MM.1S (cell line): Measurements from ENCODE around the gene TRIM52.
"Not testable (repeated sequence)": the region's sequence is repeated elsewhere in the genome, so short reads cannot be mapped to it uniquely, and the experiment has no call there.

Experiments
- DNase-seq: peaks from one replicate; pipeline ENCODE4 v3.0.0-alpha.2; 2015
- H2AFZ ChIP-seq: fragments of 300-600 bp; sonication (generic); 2 replicates; pipeline ENCODE4 v1.6.0; 2016; ENCODE audit warnings: antibody characterized with exemption, low read length
- H3F3A ChIP-seq: fragments of 300-600 bp; sonication (generic); 2 replicates; pipeline ENCODE4 v1.6.1; 2016; ENCODE audit warnings: mild to moderate bottlenecking, antibody characterized with exemption, low read length, moderate library complexity, mixed read lengths; ENCODE audit not compliant: insufficient read depth
- H3K27ac ChIP-seq: fragments of 300-600 bp; sonication (generic); 2 replicates; pipeline ENCODE4 v1.5.1; 2016; ENCODE audit warnings: mild to moderate bottlenecking, low read length
- H3K27me3 ChIP-seq: fragments of 300-600 bp; sonication (generic); replicated peaks from 2 replicates; pipeline ENCODE4 v1.6.0; 2016; ENCODE audit warnings: low read length; ENCODE audit not compliant: insufficient read depth
- H3K36me3 ChIP-seq: fragments of 300-600 bp; sonication (generic); replicated peaks from 2 replicates; pipeline ENCODE4 v1.6.1; 2016; ENCODE audit warnings: mild to moderate bottlenecking, low read length, mixed read lengths; ENCODE audit not compliant: insufficient read depth
- H3K4me1 ChIP-seq: fragments of 300-600 bp; sonication (generic); 2 replicates; pipeline ENCODE4 v1.6.1; 2016; ENCODE audit warnings: low read length, mixed read lengths
- H3K4me2 ChIP-seq: fragments of 300-600 bp; sonication (generic); 2 replicates; pipeline ENCODE4 v1.6.0; 2016; ENCODE audit warnings: low read depth, low read length
- H3K4me3 ChIP-seq: fragments of 300-600 bp; sonication (generic); 2 replicates; pipeline ENCODE4 v1.5.1; 2016; ENCODE audit warnings: low read length, mixed read lengths
- H3K79me2 ChIP-seq: fragments of 300-600 bp; sonication (generic); 2 replicates; pipeline ENCODE4 v1.6.1; 2016; ENCODE audit warnings: mixed run types, low read length, mixed read lengths
- H3K9ac ChIP-seq: fragments of 300-600 bp; sonication (generic); 2 replicates; pipeline ENCODE4 v1.6.1; 2016; ENCODE audit warnings: low read length, mixed read lengths
- H3K9me2 ChIP-seq: fragments of 300-600 bp; sonication (generic); replicated peaks from 2 replicates; pipeline ENCODE4 v1.6.1; 2016; ENCODE audit warnings: mild to moderate bottlenecking, low read length, mixed read lengths; ENCODE audit not compliant: insufficient read depth
- H3K9me3 ChIP-seq: fragments of 300-600 bp; sonication (generic); replicated peaks from 2 replicates; pipeline ENCODE4 v1.6.1; 2016; ENCODE audit warnings: mild to moderate bottlenecking, low read length, mixed read lengths; ENCODE audit not compliant: insufficient read depth
- H4K20me1 ChIP-seq: fragments of 300-600 bp; sonication (generic); 2 replicates; pipeline ENCODE4 v1.6.1; 2016; ENCODE audit warnings: mild to moderate bottlenecking, low read length, moderate library complexity, mixed read lengths; ENCODE audit not compliant: insufficient read depth
- EZH2 ChIP-seq: fragments of 300-600 bp; sonication (generic); optimal IDR thresholded peaks from 2 replicates; pipeline ENCODE3; 2017; ENCODE audit warnings: low read depth, mild to moderate bottlenecking, antibody characterized with exemption, low read length, mixed read lengths
- EZH2phosphoT487 ChIP-seq: fragments of 300-600 bp; sonication (generic); IDR thresholded peaks from 2 replicates; pipeline ENCODE4 v1.6.1; 2018; ENCODE audit warnings: antibody characterized with exemption, low read length
- TF ChIP-seq, protein P1 (sequence below): fragments of 300-600 bp; sonication (generic); IDR thresholded peaks from 2 replicates; pipeline ENCODE4 v1.5.1; 2016; ENCODE audit warnings: antibody characterized with exemption, low read length, mixed read lengths

Gene TRIM52

DNA sequence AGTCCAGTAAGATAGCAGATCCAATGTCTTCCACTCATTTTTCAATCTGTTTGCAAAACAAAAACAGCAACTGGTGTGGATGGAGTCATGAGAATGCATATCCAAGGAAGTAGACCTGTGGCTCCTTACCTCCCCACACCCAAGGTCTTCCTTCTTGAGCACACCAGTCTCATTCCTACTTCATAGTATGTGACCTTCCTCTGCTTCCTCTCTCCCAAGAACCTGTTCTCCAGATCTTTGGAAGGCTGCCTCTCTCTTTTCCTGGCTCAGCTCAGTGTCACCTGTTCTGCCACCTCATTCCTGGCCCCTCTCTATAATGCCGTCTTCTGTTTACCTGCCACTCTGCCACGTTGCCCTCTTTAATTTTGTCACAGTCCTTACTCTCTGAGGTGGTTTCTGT, 48.0 kb downstream of the TRIM52 start:
- no peak overlapping the region for H2AFZ ChIP-seq
- no peak overlapping the region for H3K4me3 ChIP-seq
- peaks cover 13% of the 10 kb centered on the region for H3K4me1 ChIP-seq
- TF ChIP-seq, protein P1, sequence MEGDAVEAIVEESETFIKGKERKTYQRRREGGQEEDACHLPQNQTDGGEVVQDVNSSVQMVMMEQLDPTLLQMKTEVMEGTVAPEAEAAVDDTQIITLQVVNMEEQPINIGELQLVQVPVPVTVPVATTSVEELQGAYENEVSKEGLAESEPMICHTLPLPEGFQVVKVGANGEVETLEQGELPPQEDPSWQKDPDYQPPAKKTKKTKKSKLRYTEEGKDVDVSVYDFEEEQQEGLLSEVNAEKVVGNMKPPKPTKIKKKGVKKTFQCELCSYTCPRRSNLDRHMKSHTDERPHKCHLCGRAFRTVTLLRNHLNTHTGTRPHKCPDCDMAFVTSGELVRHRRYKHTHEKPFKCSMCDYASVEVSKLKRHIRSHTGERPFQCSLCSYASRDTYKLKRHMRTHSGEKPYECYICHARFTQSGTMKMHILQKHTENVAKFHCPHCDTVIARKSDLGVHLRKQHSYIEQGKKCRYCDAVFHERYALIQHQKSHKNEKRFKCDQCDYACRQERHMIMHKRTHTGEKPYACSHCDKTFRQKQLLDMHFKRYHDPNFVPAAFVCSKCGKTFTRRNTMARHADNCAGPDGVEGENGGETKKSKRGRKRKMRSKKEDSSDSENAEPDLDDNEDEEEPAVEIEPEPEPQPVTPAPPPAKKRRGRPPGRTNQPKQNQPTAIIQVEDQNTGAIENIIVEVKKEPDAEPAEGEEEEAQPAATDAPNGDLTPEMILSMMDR = no peak
- TF ChIP-seq EZH2phosphoT487 (no peak), EZH2 (no peak)
- H3K27ac ChIP-seq = no peak overlapping the region
- H3K79me2 ChIP-seq = no peaks in the 10 kb centered on the region
- no peaks in the 10 kb centered on the region for H3K9me2 ChIP-seq
- H3K27me3 ChIP-seq = no peaks in the 10 kb centered on the region; the same call in 1 of the 2 replicates
- H4K20me1 ChIP-seq = no peaks in the 10 kb centered on the region
- no peaks in the 10 kb centered on the region for H3K36me3 ChIP-seq
- no peaks in the 10 kb centered on the region for H3K9me3 ChIP-seq
- H3F3A ChIP-seq = peaks cover 25% of the 10 kb centered on the region
- H3K9ac ChIP-seq = no peak overlapping the region
- DNase-seq = peak; percentile 2
- no peak overlapping the region for H3K4me2 ChIP-seq

DNA sequence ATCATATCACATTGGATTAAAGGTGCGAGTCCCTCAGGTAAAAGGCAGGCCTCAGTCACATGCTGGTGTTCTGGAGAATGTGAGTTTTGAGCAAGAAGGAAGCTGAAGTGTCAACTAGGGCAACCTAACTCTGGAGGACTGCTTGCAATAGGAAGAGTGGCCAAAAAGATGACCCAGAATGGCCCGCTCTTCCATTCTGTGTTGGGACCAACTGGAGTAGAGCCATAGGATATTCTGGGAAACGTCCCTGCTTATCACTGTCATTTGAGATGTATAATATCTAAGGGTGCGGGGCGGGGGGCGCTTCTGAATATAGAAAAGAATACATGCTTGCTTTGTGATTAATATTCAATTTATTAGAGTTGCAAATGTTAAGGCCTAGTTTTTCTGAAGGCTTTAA, 48.9 kb downstream of the TRIM52 start:
- Histone ChIP-seq H4K20me1 (no peaks in the 10 kb centered on the region), H3K27me3 (no peaks in the 10 kb centered on the region; the same call in 1 of the 2 replicates), H3K4me2 (no peak overlapping the region), H3K79me2 (no peaks in the 10 kb centered on the region), H3K9ac (no peak overlapping the region), H2AFZ (no peak overlapping the region), H3K27ac (no peak overlapping the region), H3K9me3 (no peaks in the 10 kb centered on the region), H3K4me3 (no peak overlapping the region), H3K4me1 (peaks cover 11% of the 10 kb centered on the region), H3K36me3 (no peaks in the 10 kb centered on the region), H3K9me2 (no peaks in the 10 kb centered on the region), H3F3A (peaks cover 24% of the 10 kb centered on the region)
- TF ChIP-seq EZH2 (no peak), EZH2phosphoT487 (no peak)
- TF ChIP-seq, protein P1 = no peak
- no peak for DNase-seq

DNA sequence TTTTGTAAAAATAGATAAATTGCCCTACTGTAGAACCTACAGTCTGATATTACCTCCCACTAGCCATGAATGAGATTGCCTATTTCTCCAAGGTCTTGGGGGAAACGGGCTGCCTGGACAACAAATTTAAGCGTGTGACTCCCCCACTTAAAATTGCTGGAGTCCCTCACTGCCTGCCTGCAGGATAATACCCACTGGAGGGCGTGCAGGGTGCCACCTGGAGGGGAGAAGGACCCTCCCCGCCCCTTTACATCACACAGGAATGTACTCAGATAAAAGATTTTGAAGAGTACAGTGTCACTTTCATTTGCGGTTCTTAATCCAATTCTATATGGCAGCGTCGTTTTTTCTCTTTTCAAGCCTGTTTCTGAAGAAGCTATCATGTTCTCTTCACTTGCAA, 49.7 kb downstream of the TRIM52 start:
- no peaks in the 10 kb centered on the region for H3K36me3 ChIP-seq
- H4K20me1 ChIP-seq = no peaks in the 10 kb centered on the region
- H3K4me2 ChIP-seq = no peak overlapping the region
- H3F3A ChIP-seq = peaks cover 21% of the 10 kb centered on the region
- no peak for DNase-seq
- peaks cover 7% of the 10 kb centered on the region for H3K4me1 ChIP-seq
- no peaks in the 10 kb centered on the region for H3K79me2 ChIP-seq
- H3K9me2 ChIP-seq = no peaks in the 10 kb centered on the region
- no peaks in the 10 kb centered on the region for H3K9me3 ChIP-seq
- H3K9ac ChIP-seq = no peak overlapping the region
- no peak overlapping the region for H3K4me3 ChIP-seq
- H3K27ac ChIP-seq = no peak overlapping the region
- H3K27me3 ChIP-seq = no peaks in the 10 kb centered on the region; the same call in 1 of the 2 replicates
- H2AFZ ChIP-seq = no peak overlapping the region
- TF ChIP-seq EZH2phosphoT487 = no peak
- TF ChIP-seq EZH2 = no peak
- TF ChIP-seq, protein P1 = no peak

DNA sequence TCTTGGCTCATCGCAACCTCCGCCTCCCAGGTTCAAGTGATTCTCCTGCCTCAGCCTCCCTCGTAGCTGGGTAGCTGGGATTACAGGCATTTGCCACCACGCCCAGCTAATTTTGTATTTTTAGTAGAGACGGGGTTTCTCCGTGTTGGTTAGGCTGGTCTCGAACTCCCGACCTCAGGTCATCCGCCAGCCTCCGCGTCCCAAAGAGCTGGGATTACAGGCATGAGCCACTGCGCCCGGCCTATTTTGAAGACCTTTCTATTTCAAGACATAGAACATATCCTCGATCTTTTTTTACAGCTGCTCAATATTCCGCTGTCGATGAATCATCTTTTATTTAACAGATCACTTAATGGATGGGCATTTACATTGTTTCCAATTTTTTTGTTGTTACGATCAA, 50.2 kb downstream of the TRIM52 start:
- H3F3A ChIP-seq = peaks cover 18% of the 10 kb centered on the region
- not testable (repeated sequence) for H3K36me3 ChIP-seq, H3K9me3 ChIP-seq, H3K9me2 ChIP-seq, H3K27ac ChIP-seq, H4K20me1 ChIP-seq, H3K4me1 ChIP-seq, H3K27me3 ChIP-seq, H3K4me3 ChIP-seq, H3K79me2 ChIP-seq, H3K4me2 ChIP-seq, H3K9ac ChIP-seq, H2AFZ ChIP-seq
- peak; percentile 2 for DNase-seq

DNA sequence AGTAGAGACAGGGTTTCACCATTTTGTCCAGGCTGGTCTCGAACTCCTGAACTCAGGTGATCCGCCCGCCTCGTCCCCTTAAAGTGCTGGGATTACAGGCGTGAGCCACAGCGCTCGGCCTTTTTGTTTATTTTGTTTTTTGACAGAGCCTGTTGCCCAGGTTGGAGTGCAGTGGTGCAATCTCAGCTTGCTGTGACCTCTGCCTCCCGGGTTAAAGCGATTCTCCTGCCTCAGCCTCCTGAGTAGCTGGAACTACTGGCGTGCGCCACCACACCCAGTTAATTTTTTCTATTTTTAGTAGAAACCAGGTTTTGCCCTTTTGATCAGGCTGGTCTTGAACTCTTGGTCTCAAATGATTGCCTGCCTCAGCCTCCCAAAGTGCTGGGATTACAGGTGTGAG, 50.8 kb downstream of the TRIM52 start:
- H3K36me3 ChIP-seq, H3K9me2 ChIP-seq, H4K20me1 ChIP-seq, H2AFZ ChIP-seq, H3K79me2 ChIP-seq, H3K27ac ChIP-seq, H3K4me1 ChIP-seq, H3K4me3 ChIP-seq, H3K9me3 ChIP-seq, H3K27me3 ChIP-seq, H3K4me2 ChIP-seq, H3K9ac ChIP-seq: not testable (repeated sequence)
- H3F3A ChIP-seq = peaks cover 18% of the 10 kb centered on the region
- DNase-seq = peak; percentile 2

DNA sequence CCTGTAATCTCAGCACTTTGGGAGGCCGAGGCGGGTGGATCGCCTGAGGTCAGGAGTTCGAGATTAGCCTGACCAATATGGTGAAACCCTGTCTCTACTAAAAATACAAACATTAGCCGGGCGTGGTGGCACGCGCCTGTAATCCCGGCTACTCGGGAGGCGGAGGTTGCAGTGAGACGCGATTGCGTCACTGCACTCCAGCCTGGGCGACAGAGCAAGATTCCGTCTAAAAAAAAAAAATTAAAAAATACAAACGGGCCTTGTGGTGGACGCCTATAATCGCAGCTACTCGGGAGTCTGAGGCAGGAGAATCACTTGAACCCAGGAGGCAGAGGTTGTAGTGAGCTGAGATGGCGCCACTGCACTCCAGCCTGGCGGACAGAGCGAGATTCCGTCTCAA, 51.9 kb downstream of the TRIM52 start:
- H3K27ac ChIP-seq, H3K4me2 ChIP-seq, H3K79me2 ChIP-seq, H4K20me1 ChIP-seq, H3K4me1 ChIP-seq, H2AFZ ChIP-seq, H3K9ac ChIP-seq, DNase-seq, H3K9me3 ChIP-seq, H3K9me2 ChIP-seq, H3K36me3 ChIP-seq, H3K4me3 ChIP-seq: not testable (repeated sequence)
- Histone ChIP-seq H3K27me3 (peaks cover 12% of the 10 kb centered on the region), H3F3A (peaks cover 18% of the 10 kb centered on the region)
